Coronary artery (tissue), 2 donors: ENCODE results near the gene CCDC177.

Experiments used
- DNase-seq: peaks from one replicate; pipeline ENCODE4 v3.0.0-alpha.2; 2017; ENCODE audit warnings: low spot score
- H3K27ac ChIP-seq, 2 donors: fragments of 200-600 bp; sonication (generic); one replicate each; pipeline ENCODE4 v1.5.1; 2016 to 2019
- H3K4me3 ChIP-seq: fragments of 200-600 bp; sonication (generic); 2 replicates; pipeline ENCODE4 v1.5.1; 2016; ENCODE audit warnings: mild to moderate bottlenecking, moderate library complexity
- CTCF ChIP-seq: fragments of 200-600 bp; sonication (generic); IDR thresholded peaks from one replicate; pipeline ENCODE4 v1.5.1; 2019; ENCODE audit warnings: antibody characterized with exemption

The CCDC177 gene

GRCh38 chr14:69531135-69531534 lies 43.5 kb downstream of the CCDC177 start:
- Histone ChIP-seq H3K4me3 (no peak overlapping the region), H3K27ac (no peak overlapping the region)
- DNase-seq: no peak
- TF ChIP-seq CTCF: no peak

- DNase-seq: no peak
- TF ChIP-seq CTCF: no peak
- H3K4me3 ChIP-seq: no peak overlapping the region
- no peak overlapping the region for H3K27ac ChIP-seq
Observed at GRCh38 chr14:69530095-69530494, 44.6 kb downstream of the CCDC177 start.

- TF ChIP-seq CTCF: no peak
- Histone ChIP-seq H3K4me3 (no peak overlapping the region), H3K27ac (no peak overlapping the region)
- no peak for DNase-seq
Observed at GRCh38 chr14:69529563-69529962, 45.1 kb downstream of the CCDC177 start.

- no peak overlapping the region for H3K4me3 ChIP-seq
- no peak for TF ChIP-seq CTCF
- H3K27ac ChIP-seq: no peak overlapping the region
- no peak for DNase-seq
Observed at GRCh38 chr14:69528930-69529329, 45.7 kb downstream of the CCDC177 start.

GRCh38 chr14:69528143-69528542 lies 46.5 kb downstream of the CCDC177 start:
- Histone ChIP-seq H3K4me3 (no peak overlapping the region), H3K27ac (no peak overlapping the region)
- no peak for DNase-seq
- no peak for TF ChIP-seq CTCF

GRCh38 chr14:69527635-69528034 lies 47.0 kb downstream of the CCDC177 start:
- Histone ChIP-seq H3K4me3 (no peak overlapping the region), H3K27ac (no peak overlapping the region)
- no peak for DNase-seq
- no peak for TF ChIP-seq CTCF

- TF ChIP-seq CTCF: no peak
- DNase-seq: no peak
- Histone ChIP-seq H3K4me3 (no peak overlapping the region), H3K27ac (no peak overlapping the region)
Observed at GRCh38 chr14:69525896-69526295, 48.8 kb downstream of the CCDC177 start.
